ENCODE results near the gene SCAF4. TPM values are rescaled to one million over a fixed set of nuclear protein-coding genes. Genes with fewer than 3 reads are reported as not detected.

The SCAF4 gene
- total and polyA plus RNA-seq, 10 of the 15 experiments (the other 5 are each of a cell fraction or from before 2014, with no cell fraction given), result 4.3 to 49.3 (median 16.0) TPM

- no peak for ATAC-seq
- Histone ChIP-seq H3K4me2 (ENCODE audit: control insufficient read depth, insufficient read depth) (no peak overlapping the region), H3K4me1 (ENCODE audit: control insufficient read depth, insufficient read depth, low read length) (peaks cover 12% of the 10 kb centered on the region; the same call in 1 of the 2 replicates), H3K36me3 (ENCODE audit: control insufficient read depth in 2 of 2, insufficient read depth in 2 of 2, low read length in 1 of 2) (peaks cover 1 to 2% of the 10 kb centered on the region in 2 experiments; a peak in 2 of 4 replicates), H2AFZ (ENCODE audit: control insufficient read depth, low read depth, low read length) (no peak overlapping the region), H3K27me3 (replicated peaks in 1 of 2; ENCODE audit: control insufficient read depth in 2 of 2, insufficient read depth in 2 of 2, low read length in 1 of 2) (no peaks in the 10 kb centered on the region), H3K79me2 (ENCODE audit: control insufficient read depth, insufficient read depth, low read length) (peaks cover 96% of the 10 kb centered on the region), H3K9ac (ENCODE audit: control insufficient read depth, insufficient read depth, low read length) (no peak overlapping the region), H3K27ac (ENCODE audit: control insufficient read depth, insufficient read depth) (no peak overlapping the region), H3K4me3 (no peak overlapping the region), H4K20me1 (ENCODE audit: control insufficient read depth, insufficient read depth) (peaks cover 6% of the 10 kb centered on the region; the same call in 1 of the 2 replicates), H3K9me3 (replicated peaks; ENCODE audit: control insufficient read depth, insufficient read depth, low read length) (no peaks in the 10 kb centered on the region; the same call in 2 of the 3 replicates)
- in situ Hi-C loops (cut with MboI), result no loop called here
- no peak for TF ChIP-seq YBX1 (IDR thresholded peaks at IDR 0.05)
- intact Hi-C loops (cut with micrococcal nuclease; ENCODE audit: unreplicated experiment), result no loop called here
- CTCF ChIA-PET, result interaction anchor here (0.8 kb wide), 1 partner anchor 12 kb away, joined by 3 read pairs; no protein-coding TSS in a partner anchor
- SMC1A ChIA-PET (ENCODE audit: uncharacterized antibody, unreplicated experiment), result interaction anchor here (1.3 kb wide), 1 partner anchor 27 kb away, joined by 3 read pairs; no protein-coding TSS in a partner anchor
- DNase-seq (ENCODE audit: low read depth, low spot score), result no peak
- no peak for FAIRE-seq
- 100% methylated on average over 4 of the region's 4 CpGs for WGBS (ENCODE audit: insufficient coverage, insufficient replicate concordance, low lambda C conversion rate, missing lambda C conversion rate)
- RAD21 ChIA-PET (ENCODE audit: unreplicated experiment), result no interaction called here
- BruUV-seq (replicated peaks), result no TSS peak
- POLR2A ChIA-PET, result interaction anchor here (0.5 kb wide), 1 partner anchor 15 kb away, joined by 3 read pairs; no protein-coding TSS in a partner anchor
These were observed 5.5 kb downstream of the SCAF4 start for GRCh38 chr21:31726407-31726806.

- FAIRE-seq (peak; percentile 83), DNase-seq (ENCODE audit: low read depth, low spot score) (no peak), ATAC-seq (peak; percentile 60)
- Histone ChIP-seq H3K4me3 (no peak overlapping the region), H4K20me1 (ENCODE audit: control insufficient read depth, insufficient read depth) (peaks cover 6% of the 10 kb centered on the region; the same call in 1 of the 2 replicates), H3K27ac (ENCODE audit: control insufficient read depth, insufficient read depth) (no peak overlapping the region), H3K4me1 (ENCODE audit: control insufficient read depth, insufficient read depth, low read length) (peaks cover 12% of the 10 kb centered on the region; the same call in 1 of the 2 replicates), H3K9ac (ENCODE audit: control insufficient read depth, insufficient read depth, low read length) (no peak overlapping the region), H3K9me3 (replicated peaks; ENCODE audit: control insufficient read depth, insufficient read depth, low read length) (no peaks in the 10 kb centered on the region; the same call in 2 of the 3 replicates), H3K36me3 (ENCODE audit: control insufficient read depth in 2 of 2, insufficient read depth in 2 of 2, low read length in 1 of 2) (peaks cover 1 to 2% of the 10 kb centered on the region in 2 experiments; a peak in 2 of 4 replicates), H2AFZ (ENCODE audit: control insufficient read depth, low read depth, low read length) (no peak overlapping the region), H3K79me2 (ENCODE audit: control insufficient read depth, insufficient read depth, low read length) (peaks cover 96% of the 10 kb centered on the region), H3K27me3 (replicated peaks in 1 of 2; ENCODE audit: control insufficient read depth in 2 of 2, insufficient read depth in 2 of 2, low read length in 1 of 2) (no peaks in the 10 kb centered on the region), H3K4me2 (ENCODE audit: control insufficient read depth, insufficient read depth) (no peak overlapping the region)
- SMC1A ChIA-PET (ENCODE audit: uncharacterized antibody, unreplicated experiment), result interaction anchor here (1.3 kb wide), 1 partner anchor 26 kb away, joined by 3 read pairs; no protein-coding TSS in a partner anchor
- RAD21 ChIA-PET (ENCODE audit: unreplicated experiment), result no interaction called here
- intact Hi-C loops (cut with micrococcal nuclease; ENCODE audit: unreplicated experiment) (no loop called here), in situ Hi-C loops (cut with MboI) (no loop called here)
- TF ChIP-seq ZSCAN29 (IDR thresholded peaks at IDR 0.05), result no peak
- TF ChIP-seq RUNX3 (IDR thresholded peaks at IDR 0.05; ENCODE audit: low read length), result peak; percentile 59; the same call in 1 of the 2 replicates
- TF ChIP-seq JUNB (IDR thresholded peaks at IDR 0.05), result peak; percentile 18; the same call in 1 of the 2 replicates
- TF ChIP-seq ZBTB40 (IDR thresholded peaks at IDR 0.05; ENCODE audit: borderline replicate concordance), result no peak
- TF ChIP-seq PKNOX1 (IDR thresholded peaks at IDR 0.05), result peak; percentile 84
- no peak for TF ChIP-seq SRF (IDR thresholded peaks at IDR 0.05; ENCODE audit: low read depth in 2 of 2, low read length in 2 of 2)
- no peak for TF ChIP-seq YBX1 (IDR thresholded peaks at IDR 0.05)
- no TSS peak for BruUV-seq (replicated peaks)
- POLR2A ChIA-PET, result no interaction called here
- CTCF ChIA-PET, result no interaction called here
- WGBS (ENCODE audit: insufficient coverage, insufficient replicate concordance, low lambda C conversion rate, missing lambda C conversion rate), result 63% methylated on average over 6 of the region's 6 CpGs
These were observed 6.6 kb downstream of the SCAF4 start for GRCh38 chr21:31725202-31725839.
